GM19023 (cell line): ENCODE data around the gene LETMD1.
"Not testable (repeated sequence)": the region's sequence is repeated elsewhere in the genome, so short reads cannot be mapped to it uniquely, and the experiment has no call there.

Experiments used
- ATAC-seq: cut with Tn5 transposase; IDR thresholded peaks from one replicate; pipeline ENCODE4 v1.9.1; 2021; ENCODE audit warnings: mild to moderate bottlenecking, moderate library complexity; ENCODE audit not compliant: unreplicated experiment

Gene LETMD1

GRCh38 chr12:51047655-51048540 is at the start of gene LETMD1:
Gene LETMD1 (plus strand): TSS chr12:51048327. CDS start chr12:51048357, 30 bp downstream.
- ATAC-seq: peak; percentile 95

GRCh38 chr12:50999093-50999492 is 49.0 kb upstream of the LETMD1 start:
- no peak for ATAC-seq

- no peak for ATAC-seq
Observed at GRCh38 chr12:51000245-51000644, 47.9 kb upstream of the LETMD1 start.

- ATAC-seq: no peak
Observed at GRCh38 chr12:51001799-51002198, 46.3 kb upstream of the LETMD1 start.

- no peak for ATAC-seq
Observed at GRCh38 chr12:51004504-51004903, 43.6 kb upstream of the LETMD1 start.

GRCh38 chr12:51005030-51005429 is 43.1 kb upstream of the LETMD1 start:
- ATAC-seq: no peak

- no peak for ATAC-seq
Observed at GRCh38 chr12:51005671-51006070, 42.5 kb upstream of the LETMD1 start.

- ATAC-seq: no peak
Observed at GRCh38 chr12:51008329-51009055, 39.6 kb upstream of the LETMD1 start.

GRCh38 chr12:51009056-51009440 is 39.1 kb upstream of the LETMD1 start:
- no peak for ATAC-seq

GRCh38 chr12:51011955-51012354 is 36.2 kb upstream of the LETMD1 start:
- no peak for ATAC-seq

- no peak for ATAC-seq
Observed at GRCh38 chr12:51012570-51013236, 35.4 kb upstream of the LETMD1 start.

GRCh38 chr12:51013441-51013840 is 34.7 kb upstream of the LETMD1 start:
- ATAC-seq: no peak

GRCh38 chr12:51014467-51014866 is 33.7 kb upstream of the LETMD1 start:
- ATAC-seq: not testable (repeated sequence)

GRCh38 chr12:51017452-51017851 is 30.7 kb upstream of the LETMD1 start:
- no peak for ATAC-seq

GRCh38 chr12:51018956-51019355 is 29.2 kb upstream of the LETMD1 start:
- ATAC-seq: no peak

GRCh38 chr12:51019927-51020326 is 28.2 kb upstream of the LETMD1 start:
- no peak for ATAC-seq

- no peak for ATAC-seq
Observed at GRCh38 chr12:51020448-51021182, 27.5 kb upstream of the LETMD1 start.

- ATAC-seq: no peak
Observed at GRCh38 chr12:51021694-51022093, 26.4 kb upstream of the LETMD1 start.

- ATAC-seq: no peak
Observed at GRCh38 chr12:51023625-51024382, 24.3 kb upstream of the LETMD1 start.

- ATAC-seq: no peak
Observed at GRCh38 chr12:51025338-51025835, 22.7 kb upstream of the LETMD1 start.
